Amniotic stem cell (primary cell): Measurements from ENCODE around the gene GDE1.
A peak's percentile ranks its signal among the peaks of the same experiment; 100 is the strongest.

Source experiments
- DNase-seq: peaks from one replicate; lab custom pipeline; 2025; lab: John Stamatoyannopoulos, UW

Gene GDE1

DNA sequence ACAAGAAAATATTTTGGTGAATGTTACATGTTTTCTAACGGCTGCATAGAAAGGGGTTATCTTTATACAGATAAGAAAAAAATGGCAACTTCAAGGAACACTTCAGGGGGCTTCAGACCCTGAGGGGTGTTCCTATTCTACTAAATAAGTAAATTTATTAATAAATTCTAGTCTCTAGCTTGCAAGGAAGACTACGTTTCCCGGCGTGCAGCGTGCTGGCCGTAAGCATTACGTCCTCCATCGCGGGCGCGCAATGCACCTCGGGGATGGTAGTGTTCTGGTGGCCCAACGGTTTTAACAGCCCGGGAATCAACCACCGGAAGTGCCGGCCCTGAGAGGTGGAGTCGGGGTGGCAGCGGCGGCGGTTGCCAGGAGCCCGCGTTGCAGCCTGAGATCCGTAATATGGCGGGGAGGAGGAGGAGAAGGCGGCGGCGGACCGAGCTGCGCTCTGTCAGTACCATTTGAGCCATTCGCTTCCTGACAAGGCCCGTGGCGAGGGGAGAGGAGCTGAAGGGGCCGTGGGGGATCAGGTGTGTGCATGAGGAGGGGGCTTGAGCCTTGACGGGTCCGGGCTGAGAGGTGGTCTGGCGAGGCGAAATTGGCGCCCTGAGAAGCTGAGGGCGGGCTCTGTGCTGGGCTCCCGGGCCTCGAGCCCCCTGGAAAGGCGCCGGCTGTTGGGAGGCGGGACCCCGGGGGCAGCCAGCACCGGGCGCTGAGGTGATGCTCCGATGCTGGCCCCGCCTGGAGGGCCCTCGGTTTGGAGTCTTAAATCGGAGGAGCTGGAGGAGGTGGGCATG is 1.9 kb upstream of the GDE1 start, which contains the start of gene CCP110:
Gene CCP110, plus strand, starts transcription at position 384 of the 797 bp plus-strand sequence. CDS start 3,940 bp downstream, outside the sequence.
- DNase-seq, result peak; percentile 94

DNA sequence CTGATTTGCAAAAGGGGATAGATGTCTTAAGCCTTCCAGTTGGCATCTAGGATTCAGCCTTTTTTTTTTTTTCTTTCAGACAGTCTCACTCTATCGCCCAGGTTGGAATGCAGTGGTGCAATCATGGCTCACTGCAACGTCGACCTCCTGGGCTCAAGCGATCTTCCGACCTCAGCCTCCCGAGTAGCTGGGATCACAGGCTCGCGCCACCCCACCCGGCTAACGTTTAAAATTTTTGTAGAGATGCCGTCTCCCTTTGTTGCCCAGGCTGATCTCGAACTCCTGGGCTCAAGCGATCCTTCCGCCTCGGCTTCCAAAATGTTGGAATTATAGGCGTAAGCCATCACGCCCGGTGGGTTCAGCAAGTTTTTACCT is 1.3 kb upstream of the GDE1 start:
- DNase-seq, result no peak

DNA sequence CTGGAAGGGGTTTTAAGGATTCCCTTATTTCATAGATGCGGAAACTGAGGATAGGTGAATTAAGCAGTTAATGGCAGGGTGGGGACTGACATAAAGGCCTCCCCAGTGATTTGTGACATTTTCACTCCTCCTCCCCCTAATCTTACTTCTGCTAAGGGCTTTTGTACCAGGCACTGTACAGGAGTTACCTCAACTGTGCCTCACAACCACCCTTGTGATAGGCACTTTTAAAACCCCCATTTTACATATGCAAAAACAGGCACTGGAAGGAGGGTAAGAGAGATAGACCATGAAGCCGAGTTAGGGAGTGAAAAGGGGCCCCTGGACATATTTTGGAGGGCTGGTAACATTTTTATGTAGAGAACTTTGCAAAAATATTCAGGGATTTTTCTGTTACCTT is 862 bp upstream of the GDE1 start:
- no peak for DNase-seq

DNA sequence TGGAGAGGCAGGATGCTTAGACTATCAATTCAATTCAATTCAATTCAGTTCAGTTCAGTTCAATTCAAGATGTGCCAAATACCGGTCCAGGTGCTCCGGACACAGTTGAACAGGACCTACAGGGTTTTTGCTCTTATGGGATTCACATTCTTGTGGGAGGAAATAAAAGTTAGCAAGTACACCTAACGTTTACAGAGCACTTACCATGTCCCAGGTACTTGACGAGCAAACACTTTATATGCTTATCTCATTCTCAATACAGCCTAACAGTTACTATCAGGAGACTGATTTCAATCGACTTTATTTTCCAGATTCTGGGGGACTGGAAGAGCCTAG is 467 bp upstream of the GDE1 start:
- DNase-seq, result no peak

DNA sequence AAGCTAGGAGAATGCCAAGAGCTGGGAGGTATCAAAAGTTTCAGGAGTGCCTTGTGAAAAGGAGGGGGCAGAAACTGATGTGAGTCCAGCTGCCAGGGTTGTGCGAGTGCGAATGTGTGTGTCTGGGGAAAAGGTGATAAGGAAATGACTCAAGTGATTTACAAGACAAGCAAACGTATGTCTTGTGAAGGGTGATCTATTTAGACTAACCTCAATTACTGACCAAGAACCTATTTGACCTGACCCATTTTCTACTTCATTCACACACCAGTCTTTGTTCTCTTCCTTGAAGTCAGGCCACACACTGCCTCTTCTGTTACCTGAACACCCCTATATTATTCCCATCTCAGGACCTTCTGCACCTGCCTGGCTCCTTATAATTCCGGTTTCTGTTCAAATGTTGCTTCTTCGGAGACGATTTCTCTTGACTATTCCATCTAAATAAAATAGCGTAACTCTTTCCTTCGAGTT is 1.0 kb downstream of the GDE1 start:
- no peak for DNase-seq

DNA sequence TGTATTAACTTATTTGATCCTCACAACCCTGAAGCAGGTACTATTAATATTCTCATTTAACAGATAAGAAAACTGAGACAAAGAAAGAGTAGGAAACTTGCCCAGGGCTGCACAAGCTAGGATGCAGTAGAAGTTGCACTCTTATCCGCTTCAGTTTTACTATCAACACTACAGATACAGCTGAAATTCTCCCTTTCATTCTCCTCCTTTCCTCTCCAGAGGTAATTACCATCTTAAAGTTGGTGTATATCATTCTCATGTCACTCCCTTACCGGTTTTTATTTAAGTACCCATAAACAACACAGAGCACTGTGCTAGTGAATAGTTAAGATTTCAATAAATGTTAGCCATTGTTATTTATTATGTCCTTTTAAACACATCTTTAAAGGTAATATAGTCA is 3.5 kb downstream of the GDE1 start:
- no peak for DNase-seq

DNA sequence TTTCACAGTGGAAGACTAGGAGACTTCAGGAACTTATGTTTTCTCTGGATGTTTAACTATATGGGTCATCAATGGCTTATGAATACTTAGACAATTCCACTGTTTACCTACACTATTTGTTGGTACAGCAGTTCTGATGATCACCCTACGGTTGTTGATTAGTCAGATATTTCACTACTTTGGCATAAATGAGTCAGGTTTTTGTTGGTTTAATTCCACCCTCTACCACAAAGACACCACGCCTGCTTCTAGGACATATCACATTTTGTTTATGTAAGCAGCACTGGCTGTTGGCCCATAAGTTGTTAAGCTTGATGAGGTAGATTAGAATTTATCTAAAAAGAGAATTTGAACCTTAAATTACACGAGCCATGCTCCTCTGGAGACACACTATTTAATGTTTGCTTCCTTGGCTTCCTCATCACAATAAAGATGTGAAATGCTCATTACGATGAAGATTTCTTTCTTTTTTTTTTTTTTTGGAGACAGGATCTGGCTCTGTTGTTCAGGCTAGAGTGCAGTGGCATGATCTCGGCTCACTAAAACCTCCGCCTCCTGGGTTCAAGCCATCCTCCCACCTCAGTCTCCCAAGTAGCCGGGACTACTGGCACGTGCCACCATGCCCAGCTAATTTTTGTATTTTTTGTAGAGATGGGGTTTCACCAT is 4.3 kb downstream of the GDE1 start:
- DNase-seq, result no peak

DNA sequence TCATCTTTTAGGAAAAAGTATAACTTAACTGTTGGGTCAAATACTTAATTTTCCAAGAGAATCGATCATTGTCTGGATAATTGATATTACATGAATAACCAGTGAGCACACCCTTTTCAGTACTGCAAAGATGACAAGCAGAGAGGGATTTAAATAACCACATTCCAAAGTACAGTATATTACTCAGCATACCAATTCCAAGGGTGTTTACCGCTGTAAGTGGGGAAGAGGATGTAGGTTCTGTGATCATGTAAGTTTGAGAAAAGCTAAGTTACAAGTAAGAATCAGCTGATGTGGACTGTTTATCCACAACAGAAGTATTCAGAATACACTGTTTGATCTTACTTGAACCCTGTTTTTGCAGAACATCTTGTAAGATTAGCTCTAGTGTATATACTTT is 6.1 kb downstream of the GDE1 start:
- no peak for DNase-seq

DNA sequence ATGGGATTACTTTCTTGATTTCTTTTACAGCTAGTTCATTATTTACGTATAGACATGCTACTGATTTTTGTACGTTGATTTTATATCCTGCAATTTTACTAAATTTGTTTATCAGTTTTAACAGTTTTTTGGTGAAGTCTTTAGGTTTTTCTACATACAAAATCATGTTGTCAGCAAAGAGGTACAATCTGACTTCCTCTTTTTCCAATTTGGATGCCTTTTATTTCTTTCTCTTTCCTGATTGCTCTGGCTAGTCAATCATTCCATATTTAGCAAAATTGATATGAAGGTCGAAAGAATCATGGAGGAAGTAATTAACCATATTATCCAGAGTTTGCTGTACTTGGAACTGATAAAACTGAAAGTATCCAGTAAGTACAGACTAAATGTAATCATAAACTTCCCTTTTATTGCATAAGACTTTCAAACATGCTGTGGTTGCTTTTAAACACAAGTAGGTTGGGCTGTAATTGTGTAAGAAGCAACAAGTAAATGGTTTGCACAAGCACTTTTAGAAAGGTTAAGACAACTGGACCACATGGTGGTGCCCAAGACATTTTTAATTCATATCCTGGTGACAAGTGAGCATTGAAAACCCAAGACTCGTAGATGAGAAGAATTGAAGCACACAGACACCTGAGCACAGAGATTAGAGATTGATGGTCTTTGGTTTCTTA is 8.4 kb downstream of the GDE1 start:
- DNase-seq, result no peak

DNA sequence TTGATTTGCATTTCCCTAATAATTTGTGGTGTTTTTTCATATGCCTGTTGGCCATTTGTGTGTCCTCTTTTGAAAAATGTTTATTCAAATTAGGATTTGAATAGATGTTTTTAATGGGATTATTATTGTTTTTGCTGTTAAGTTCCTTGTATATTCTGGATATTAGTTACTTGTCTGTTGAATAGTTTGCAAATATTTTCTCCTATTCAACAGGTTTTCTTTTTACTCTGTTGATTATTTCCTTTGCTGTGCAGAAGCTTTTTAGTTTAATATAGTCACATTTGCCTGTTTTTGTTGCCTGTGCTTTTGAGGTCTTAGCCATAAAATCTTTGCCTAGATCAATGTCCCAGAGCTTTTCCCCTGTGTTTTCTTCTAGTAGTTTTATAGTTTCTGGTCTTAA is 9.6 kb downstream of the GDE1 start:
- no peak for DNase-seq

DNA sequence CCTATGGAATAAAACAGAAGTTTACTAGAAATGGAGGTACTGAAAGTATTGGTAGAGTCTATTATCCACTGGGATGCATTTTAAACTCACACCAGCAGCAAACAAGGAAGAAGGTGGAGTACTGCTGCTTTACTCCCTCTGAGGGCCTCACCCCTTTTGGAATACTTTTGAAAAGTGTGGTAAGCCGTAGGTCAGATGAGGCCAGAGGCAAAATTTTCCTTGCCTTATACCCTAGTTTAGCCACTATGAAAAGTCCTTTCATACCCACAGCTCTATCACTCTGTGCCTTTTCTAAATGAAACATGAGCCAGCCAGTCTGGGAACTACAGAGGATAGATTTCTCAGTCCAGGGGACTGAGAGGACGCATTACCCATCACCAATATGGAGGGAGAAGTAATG is 14.0 kb downstream of the GDE1 start:
- no peak for DNase-seq

DNA sequence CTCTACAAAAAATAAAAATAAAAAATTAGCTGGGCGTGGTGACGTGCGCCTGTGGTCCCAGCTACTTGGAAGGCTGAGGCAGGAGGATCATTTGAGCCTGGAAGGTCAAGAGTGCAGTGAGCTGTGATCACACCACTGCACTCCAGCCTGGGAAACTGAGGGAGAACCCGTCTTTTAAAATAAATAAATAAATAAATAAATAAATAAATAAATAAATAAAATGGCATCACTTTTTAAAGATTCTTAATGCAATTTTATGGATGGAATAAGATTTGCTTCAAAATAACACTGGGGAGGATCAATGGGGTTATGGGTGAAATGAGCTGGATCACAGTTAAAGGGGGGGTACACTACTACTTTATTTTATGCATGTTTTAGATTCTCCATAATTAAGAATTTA is 14.9 kb downstream of the GDE1 start:
- no peak for DNase-seq

DNA sequence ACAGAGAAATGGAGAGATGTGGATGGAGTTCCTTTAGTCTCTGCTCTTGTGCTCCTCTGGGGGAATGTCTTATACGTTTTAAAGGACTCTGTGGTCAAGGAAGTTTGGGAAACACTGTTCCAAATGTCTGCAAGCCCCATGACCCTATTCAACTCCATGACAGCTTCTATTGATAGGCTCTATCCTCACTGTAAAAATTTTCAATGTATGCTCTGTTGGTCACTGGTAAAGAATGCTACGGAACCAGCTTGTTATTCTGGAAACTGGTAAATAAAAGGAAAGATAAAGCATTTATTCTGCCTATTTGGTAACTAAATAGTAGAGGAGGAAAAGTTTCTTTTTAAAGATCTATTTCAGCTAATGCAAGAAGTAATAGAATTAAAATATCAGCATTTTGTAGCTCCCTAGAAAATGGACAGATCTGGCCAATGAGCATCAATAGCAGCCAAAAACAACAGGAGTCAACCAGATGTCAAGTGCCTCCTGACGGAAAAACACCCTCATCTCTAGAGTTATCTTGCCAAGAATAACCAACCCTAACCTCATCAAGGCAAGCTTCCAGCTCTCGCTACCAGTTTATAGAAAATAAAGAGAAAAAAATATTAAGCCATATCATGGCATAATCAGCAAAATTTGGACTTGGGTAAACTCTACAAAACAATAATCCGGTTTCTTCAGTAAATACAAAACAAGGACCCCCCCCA is 16.1 kb downstream of the GDE1 start:
- DNase-seq, result no peak

DNA sequence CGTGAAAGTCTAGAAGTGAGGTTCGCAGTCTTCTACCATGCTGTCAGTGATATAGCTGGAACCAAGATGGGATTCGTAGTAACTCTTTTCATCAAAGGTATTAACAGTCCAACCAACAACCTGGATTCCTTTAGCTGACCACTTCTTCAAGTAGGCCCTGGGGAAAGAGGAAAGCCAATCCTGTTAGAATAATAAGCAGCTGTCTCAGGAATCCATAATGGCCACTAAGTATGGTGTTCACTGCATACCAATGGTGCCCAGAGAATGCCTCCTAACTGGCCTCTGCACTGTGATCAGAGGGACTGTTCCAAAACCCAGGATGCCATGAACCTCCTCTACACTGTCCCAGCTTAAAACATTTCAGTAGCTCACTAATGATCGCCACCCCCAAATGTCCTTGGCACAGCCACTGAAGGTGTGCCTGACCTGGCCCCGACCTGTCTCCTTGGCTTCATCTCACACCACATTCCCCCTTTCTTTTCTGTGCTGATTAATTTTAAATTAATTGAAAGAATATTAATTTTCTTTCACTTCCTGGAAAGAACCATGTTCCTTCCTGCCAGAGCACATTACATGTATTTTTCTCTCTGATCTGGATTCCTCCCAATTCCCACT is 18.3 kb downstream of the GDE1 start:
- no peak for DNase-seq

DNA sequence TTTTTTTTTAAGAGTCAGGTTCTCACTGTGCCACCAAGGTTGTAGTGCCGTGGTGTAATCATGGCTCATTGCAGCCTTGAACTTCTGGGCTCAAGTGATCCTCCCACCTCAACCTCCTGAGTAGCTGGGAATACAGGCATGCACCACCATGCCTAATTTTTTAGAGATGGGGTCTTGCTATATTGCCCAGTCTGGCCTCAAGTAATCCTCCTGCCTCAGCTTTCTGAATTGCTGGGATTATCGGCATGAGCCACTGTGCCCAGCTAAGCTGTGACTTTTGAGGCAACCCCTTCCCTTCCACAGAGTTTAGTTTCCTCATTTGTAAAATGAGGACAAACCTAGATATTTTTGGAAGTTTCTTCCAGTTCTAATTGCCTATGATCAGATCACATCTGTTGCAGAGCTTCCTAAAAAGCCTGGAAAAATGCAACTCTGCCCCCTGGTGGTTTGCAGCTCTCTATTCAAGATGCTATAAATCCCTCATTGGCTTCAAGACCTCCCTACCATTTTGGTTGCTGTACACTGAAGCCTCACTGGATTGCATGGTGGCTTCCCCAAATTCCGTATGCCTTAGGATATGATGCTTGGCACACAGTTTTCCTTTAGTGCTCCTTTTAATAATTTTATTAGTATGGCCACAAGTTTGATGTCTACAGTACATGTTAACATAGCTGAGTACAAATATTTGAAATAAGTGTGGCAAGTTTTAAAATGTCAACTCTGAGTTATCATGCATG is 19.3 kb downstream of the GDE1 start:
- peak; percentile 22 for DNase-seq

DNA sequence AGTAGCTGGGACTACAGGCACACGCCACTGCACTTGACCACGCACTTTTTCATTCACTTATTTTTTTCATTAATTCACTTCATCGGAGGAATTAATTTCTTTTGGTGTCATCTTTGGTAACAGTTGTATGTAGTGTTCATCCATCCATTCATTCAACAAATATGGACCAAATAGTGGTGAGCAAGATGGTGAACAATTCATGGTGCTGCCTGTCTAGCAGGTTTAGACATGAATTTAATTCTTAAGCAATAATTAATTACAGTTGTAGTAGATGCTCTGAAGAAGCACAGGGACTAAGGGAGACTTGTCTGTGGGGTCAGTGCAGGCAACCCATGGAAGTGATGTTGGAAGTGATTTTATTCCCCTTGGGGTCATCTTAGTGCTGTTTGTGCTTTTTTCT is 22.4 kb downstream of the GDE1 start:
- no peak for DNase-seq

DNA sequence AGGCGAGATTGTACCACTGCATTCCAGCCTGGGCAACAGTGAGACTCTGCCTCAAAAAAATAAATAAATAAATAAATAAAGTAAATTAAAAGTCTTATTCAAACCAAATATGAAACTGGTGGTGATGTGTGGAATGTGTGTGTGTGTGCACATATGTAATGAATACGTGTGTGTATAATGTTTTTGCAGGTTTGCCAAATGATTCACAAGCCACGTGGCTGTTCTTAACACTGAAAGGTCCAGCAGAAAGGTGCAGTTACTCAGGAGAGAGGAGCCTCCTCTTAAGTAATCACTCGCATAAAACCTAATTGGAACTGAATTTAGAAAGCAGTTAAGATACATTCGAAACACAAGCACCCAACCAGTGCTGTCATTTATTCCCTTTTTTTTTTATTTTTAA is 22.9 kb downstream of the GDE1 start:
- no peak for DNase-seq

DNA sequence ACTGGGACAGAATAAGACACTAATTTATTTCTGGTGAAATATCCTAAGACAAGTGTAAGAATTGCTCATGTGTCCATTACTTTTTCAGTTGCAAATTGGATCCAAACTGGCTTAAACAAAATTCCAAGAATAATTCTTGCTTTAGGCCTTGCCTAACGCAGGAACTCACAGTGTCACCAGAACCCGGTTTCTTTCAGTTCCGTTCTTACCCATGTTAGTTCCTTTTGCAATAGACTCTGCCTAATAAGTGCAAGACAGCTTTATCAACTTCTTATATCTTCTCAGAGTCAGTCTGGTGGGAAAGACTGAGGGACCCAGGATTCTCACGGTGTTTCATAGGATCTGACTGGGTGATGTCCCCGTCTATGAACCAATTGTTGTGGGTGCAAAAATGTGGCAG is 24.7 kb downstream of the GDE1 start:
- DNase-seq, result no peak

DNA sequence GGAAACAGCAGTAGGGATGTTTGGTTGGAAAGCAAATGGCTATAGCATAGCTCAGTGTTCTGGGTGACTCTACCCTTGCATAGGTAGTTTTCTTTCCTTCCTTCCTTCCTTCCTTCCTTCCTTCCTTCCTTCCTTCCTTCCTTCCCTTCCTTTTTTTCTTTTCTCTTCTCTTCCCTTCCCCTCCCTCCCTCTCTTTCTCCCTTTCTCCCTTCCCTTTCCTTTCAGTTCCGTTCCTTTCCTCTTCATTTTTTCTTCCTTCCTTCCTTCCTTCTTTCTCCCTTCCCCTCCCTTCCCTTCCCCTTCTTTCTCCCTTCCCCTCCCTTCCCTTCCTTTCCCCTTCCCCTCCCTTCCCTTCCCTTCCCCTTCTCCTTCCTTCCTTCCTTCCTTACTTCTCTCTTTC is 31.3 kb downstream of the GDE1 start:
- DNase-seq, result no peak

DNA sequence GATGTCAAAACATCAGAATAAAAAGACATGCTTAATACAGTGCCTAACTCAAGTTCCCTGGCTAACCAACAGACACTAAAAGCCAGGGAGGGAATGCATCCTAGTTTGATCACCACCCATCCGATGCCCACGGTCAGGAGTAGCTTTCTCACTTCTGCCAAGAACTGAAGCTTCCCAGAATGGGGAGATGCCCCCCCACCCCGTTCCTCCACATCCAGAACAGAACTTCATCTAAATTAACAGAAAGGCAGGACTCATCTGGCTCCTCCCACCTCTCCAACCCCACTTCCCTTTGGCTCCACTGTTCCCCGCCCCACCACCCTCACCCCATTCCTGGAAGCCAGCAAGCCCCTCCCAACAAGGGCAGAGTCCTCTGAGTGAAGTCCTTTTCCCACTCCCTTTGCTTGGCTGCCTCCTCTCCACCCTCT is 33.7 kb downstream of the GDE1 start:
- no peak for DNase-seq

DNA sequence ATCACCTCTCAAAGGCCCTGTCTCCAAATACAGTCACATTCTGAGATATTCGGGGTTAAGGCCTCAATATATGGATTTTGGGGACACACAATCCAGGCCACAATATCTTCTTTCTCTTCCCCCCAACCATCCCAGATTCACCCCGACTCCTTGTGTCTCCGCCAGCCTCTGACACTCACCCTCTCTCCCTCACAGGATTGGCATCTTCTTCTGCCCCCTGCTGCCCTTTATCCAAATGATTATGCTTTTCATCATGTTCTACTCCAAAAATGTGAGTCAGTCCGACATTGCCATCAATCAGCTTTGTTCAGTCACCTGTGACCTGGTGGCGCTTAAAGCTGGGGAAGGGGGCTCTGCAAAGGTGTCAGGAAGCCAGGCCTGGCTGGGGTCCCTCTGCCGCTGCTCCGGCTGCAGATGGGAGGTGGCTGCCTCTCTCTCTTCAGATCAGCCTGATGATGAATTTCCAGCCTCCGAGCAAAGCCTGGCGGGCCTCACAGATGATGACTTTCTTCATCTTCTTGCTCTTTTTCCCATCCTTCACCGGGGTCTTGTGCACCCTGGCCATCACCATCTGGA is 35.1 kb downstream of the GDE1 start:
- DNase-seq, result no peak
